ENCODE measurements around the gene GPR146.
"Not testable (repeated sequence)": the region's sequence is repeated elsewhere in the genome, so short reads cannot be mapped to it uniquely, and the experiment has no call there.

Gene GPR146

DNA sequence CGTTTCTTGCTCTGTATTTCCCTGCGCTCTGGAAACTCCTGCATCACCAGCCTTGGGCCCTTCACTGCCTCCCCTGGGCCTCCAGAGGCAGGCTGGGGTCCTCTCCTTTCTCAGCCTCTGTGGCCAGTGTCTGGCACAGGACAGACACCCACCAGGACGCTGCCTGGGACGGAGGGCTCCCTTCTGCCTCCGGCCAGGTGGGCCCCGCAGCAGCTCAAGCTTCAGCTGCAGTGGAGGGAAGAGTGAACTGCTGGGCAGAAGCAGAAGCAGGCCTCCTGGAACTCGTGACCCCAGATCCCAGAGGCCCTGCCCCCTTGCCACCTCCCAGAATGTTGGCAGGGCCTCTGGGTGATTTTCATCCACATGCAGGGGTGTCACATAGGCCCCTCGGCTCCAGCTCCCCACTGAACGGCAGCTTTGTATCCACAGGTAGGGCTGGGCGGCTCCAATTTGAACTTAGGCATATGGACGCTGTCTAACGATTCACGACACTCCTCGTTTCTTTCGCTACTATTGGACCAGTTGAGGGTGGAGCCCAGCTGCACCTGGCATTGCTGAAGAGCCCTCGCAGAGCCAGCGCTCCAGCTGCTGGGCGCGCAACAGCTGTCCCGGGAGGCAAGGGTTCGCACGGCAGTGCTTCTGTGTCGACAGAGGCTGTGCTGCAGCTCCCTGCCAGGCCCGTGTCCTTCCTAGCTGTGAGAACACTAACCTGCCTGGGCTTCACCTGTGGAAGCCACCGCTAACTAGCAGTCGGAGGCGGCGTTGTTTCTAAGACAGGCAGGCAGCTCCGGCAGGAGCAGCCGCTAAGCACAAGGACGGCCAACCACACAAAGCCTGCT lies 18.4 kb upstream of the GPR146 start:
- DNase-seq: no peak

DNA sequence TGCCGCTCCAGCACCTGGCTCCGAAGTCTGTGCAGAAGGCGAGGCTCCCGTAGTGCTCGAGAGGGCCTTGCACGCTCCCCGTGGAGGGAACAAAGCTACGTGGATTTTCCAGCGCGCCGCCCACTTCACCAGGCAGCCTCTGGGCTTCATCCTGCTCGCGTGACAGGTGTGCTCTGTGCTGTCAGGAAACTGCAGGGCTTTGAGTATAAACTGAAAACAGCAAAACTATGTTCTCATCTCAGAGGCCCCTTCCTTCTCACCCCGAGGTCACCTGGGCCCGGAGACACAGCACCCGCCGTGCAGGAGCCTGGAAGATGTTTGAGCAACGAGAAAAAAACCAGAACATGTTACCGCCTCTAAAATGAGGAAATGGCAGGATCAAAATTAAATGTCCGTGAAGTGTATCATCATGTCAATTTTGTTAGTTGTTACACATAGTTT lies 17.6 kb upstream of the GPR146 start:
- DNase-seq: no peak

DNA sequence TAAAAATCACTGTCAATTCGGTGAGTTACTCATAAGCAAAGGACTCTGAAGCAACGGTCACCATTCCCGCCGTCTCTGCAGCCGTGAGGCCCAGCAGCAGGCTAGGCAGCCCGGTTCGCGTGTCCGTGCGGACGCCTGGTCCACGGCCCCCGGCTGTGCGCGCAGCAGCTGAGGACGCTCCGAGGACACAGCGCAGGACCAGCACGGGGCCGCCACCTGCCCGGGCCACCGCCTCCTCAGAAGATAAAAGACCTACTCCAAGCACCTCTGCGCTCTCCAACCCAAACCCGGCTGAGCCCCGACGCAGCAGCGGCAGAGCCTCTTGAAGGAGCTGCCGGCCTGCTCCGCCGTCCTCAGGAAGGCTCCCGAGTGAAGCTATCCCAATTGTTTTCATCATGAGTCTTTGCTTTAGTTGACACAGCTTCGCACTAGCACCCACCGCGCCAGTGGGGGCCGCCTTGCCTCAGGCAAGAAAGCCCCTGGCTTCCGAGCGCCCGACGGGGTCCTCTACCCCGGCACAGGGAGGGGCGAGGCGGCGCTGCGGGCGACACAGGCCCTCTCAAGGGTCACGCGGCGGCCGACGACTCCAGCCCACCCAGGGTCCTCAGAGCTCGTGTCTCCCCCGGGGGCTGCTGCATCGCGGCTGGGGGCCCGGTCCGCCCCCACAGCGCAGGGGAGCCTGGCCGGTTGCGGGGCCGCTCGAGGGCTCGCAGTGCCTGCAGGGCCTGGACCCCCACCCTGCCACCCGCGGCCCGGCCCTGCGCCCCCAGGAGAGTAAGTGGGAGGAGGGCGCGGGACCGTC lies 16.9 kb upstream of the GPR146 start:
- peak; percentile 36 for DNase-seq

DNA sequence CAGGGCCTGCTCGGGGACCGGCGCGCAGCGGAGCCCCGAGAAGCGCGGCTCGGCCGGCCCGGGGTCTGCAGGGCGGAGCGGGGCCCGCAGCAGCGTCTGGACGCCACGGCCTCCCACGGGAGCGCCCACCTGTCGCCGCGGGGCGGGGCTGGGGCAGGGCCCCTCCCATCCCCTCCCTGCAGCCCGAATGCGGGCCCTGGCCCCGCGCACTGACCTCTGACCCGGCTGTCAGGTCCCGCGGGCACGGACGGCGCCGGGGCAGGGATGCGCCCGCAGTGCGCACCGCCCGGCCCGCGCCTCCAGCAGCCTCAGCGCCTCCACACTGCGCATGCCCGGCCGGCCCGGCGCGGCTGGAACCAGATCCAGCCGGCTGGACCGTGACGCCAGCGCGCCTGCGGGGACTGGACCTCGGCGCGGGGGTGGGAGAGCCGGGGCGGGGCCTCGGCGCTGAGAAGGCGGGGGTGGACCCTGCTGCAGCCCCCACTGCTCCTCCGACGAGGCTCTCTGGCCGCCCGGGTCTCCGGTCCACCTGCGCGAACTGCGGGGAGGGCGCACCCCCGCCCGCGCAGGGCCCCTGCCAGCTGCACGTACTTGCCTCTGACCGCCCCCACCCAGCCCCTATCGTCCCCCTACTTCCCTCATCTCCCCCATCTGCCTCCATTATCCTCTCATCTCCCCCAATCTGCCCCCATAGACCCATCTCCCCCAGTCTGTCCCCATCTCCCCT lies 16.1 kb upstream of the GPR146 start:
- peak; percentile 92 for DNase-seq

DNA sequence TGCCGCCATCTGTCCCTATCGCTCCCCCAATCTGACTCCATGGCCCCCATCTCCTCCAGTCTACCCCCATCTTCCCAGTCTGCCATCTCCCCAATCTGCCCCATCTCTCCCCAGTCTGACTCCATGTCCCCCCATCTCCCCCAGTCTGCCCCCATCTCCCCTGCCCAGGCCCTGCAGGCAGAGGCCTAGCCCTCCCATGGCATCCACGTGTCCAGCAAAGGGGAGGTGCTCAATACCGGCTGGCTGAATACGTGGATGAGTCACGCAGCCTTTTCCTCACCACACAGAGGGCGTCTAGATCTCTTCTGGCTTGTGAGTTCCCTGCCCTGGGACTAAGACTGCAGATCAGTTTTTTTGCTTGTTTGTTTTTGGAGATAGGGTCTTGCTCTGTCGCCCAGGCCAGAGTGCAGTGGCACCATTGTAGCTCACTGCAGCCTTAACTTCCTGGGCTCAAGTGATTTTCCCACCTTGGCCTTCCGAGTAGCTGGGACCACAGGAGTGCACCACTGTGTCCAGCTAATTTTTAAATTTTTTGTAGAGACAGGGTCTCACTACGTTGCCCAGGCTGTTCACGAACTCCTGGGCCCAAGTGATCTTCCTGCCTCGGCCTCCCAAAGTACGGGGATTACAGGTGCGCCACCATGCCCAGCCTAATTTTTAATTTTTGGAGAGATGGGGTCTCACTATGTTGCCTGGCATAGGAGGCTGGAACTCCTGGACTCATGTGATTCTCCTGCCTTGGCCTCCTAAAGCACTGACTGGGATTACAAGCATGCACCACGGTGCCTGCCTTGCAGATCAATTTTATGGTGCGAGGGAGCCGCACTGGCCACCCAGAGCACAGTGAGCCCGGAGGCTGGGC lies 15.3 kb upstream of the GPR146 start:
- DNase-seq: peak; percentile 95

DNA sequence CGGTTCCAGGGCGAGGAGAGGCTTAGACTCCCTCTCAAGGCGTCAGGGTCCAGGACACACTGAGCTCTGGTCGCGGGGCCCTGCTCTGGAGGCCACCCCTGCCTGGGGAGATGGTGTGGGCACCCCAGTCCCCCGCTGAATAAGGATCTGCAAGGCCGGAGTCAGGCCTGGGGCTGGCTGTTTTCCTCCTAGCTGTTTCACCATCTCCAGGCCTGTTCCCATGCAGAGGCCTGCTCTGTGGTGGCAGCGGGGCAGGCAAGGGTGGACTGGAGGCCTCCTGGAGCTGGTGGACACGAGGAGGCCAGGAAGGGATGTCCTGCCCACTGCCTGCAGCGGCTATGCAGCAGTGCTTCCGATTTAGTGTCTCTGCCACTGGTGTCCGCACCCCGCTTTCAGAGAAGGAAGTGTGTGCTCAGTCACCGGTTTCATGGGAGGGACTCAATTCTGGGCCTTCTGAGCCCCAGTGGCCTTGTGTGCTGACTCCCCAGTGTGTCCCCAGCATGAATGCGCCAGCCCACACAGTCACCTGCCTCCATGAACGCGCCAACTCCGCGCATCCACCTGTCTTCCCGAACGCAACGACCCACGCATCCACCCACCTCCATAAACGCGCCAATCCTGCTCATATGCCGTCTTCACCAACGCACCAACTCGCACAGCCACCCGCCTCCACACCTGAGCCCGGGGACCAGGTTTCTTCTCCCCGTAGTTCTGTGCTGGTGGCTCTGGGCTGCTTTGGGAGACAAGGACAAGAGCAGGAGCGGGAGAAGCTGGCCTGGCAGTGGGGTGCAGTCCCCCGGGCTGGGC lies 14.5 kb upstream of the GPR146 start:
- no peak for DNase-seq

DNA sequence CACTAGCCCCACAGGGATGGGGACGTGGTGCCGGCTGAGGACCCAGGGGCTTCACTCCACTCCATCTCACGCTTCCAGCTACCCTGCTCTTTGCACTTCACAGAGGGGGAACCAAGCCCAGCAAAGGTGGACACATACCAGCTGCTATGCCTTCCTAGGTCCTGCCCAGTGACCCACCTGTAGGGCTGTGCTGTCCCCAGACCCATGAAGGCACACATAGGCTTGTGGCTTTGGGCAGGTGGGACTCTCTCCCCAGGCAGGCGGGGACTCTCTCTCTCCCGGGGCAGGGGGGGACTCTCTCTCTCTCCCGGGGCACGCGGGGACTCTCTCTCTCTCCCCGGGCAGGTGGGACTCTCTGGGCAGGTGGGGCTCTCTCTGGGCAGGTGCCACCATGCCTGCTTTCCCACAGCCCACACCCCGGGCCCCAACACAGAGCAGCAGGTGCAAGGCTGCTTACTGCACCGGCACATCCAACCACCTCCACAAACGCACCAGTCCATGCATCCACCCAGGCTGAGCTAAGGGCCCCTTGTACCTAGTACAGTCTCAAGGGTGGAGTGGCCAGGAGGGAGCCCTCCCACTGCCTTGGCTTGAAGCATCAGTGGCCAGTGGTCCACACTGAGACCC lies 13.8 kb upstream of the GPR146 start:
- no peak for DNase-seq

DNA sequence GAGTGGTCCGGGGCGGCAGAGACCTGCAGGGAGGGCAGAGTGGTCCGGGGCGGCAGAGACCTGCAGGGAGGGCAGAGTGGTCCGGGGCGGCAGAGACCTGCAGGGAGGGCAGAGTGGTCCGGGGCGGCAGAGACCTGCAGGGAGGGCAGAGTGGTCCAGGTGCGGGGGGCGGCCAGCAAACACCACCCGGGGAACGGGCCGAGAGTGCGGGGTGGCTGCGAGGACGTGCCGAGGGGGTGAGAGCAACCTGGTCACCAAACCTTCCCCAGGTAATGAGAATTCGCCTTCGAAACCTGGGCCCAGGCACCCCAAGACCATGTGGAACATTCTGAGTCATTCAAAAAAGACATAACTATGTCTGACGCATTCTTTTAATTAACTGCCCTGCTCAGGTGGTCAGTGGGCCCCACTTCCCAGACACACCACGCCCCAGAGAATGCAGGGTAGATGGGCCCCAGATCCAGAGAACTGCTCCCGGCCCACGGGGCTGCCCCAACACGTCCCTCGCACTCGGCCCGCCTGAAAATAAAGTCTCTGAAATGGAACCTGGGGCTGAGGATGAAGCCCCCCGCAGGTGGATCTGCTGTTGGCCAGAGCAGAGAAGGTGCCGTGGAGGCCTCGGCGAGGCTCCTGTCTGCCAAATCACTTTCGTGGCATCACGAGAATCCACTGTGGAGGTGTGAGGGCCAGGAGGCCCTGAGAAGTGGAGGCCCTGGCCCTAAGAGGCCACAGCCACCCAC lies 12.5 kb upstream of the GPR146 start:
- DNase-seq: no peak

DNA sequence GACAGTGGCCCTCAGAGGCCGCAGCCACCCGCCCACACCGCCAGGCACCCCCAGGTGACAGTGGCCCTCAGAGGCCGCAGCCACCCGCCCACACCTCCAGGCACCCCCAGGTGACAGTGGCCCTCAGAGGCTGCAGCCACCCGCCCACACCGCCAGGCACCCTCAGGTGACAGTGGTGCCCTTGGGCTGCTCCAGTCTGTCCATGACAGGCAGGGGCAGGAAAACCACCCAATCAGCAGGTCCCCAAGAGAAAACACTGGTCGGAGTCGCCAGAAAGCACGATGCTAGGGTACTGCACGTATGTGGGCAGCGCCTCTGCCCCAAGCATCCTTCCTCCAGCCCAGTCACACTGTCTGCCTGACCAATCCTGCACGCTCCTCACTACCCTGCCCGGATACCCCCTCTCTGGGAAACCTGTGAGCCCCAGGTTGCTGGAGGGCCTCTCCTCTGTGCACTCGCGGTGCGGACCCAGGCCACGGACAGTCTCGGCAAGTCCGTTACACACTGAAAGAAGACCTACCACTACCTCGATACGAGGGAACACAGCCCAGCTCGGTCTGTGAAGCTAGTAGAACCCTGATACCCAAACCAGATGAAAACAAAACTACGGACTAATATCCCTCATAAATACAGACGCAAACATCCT lies 11.7 kb upstream of the GPR146 start:
- DNase-seq: no peak

DNA sequence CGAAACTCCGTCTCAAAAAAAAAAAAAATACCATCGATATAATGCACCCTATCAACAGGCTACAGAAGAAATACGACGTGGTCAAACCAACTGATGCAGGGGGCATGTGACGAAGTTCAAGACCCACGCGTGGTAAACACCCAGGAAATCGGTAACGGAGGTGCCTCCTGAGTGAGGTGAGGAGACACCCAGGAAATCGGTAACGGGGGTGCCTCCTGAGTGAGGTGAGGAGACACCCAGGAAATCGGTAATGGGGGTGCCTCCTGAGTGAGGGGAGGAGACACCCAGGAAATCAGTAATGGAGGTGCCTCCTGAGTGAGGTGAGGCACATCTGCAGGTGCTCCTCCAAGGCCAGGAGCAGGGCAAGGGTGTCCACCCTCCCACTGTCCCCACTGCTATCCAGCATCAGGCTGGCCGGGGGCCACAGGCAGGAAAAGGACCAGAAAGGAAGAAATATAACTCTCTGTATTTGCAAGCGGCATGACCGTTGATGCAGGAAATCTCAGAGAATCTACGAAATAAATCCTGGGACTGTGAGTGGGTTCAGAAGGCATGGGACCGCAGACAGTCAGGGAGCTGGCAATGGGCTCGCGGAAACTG lies 10.7 kb upstream of the GPR146 start:
- DNase-seq: no peak

DNA sequence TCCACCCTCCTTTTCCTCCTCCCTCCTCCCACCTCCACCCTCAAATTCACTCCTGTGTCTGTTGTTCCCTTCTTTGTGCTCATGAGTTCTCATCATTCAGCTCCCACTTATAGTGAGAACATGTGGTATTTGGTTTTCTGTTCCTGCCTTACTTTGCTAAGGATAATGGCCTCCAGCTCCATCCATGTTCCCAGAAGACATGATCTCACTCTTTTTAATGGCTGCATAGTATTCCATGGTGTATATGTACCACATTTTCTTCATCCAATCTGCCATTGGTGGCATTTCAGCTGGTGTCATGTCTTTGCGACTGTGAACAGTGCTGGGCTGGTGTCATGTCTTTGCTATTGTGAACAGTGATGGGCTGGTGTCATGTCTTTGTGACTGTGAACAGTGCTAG lies 9.6 kb upstream of the GPR146 start:
- DNase-seq: not testable (repeated sequence)

DNA sequence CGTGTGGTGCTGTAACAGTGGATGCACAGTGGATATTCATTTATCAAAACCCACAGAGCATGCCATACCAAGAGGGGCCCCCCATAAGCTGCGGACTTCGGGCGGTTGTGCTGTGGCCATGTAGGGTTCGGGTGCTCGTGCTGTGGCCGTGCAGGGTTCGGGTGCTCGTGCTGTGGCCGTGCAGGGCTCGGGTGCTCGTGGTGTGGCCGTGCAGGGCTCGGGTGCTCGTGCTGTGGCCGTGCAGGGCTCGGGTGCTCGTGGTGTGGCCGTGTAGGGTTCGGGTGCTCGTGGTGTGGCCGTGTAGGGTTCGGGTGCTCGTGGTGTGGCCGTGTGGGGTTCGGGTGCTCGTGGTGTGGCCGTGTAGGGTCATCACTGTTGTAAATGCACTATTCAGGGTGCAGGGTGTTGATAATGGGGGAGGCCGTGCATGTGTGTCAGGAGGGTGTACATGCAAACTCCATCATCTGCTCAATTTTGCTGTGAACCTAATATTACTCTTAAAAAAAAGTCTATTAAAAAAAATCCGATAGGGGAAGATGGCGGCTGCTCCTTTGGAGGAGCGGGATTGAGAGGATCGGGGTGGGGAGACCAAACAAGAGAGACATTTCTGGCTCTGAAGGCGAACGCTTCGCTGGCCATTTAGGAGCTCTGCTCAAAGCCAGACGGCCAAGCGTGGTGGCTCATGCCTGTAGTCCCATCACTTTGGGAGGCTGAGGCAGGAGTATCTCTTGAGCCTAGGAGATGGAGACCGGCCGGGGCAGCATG lies 8.0 kb upstream of the GPR146 start:
- not testable (repeated sequence) for DNase-seq

DNA sequence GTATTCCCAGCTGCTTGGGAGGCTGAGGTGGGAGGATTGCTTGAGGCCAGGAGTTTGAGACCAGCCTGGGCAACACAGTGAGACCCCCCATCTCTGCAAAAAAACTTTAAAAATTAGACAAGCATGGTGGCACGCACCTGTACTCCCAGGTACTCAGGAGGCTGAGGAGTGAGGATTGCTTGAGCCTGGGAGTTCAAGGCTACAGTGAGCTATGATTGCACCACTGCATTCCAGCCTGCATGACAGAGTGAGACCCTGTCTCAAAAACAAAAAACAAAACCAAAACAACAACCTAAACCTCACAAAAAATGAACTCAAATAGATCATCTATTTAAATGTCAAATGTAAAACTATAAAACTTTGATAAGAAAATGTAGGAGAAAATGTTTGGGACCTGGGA lies 4.1 kb upstream of the GPR146 start:
- DNase-seq: not testable (repeated sequence)

DNA sequence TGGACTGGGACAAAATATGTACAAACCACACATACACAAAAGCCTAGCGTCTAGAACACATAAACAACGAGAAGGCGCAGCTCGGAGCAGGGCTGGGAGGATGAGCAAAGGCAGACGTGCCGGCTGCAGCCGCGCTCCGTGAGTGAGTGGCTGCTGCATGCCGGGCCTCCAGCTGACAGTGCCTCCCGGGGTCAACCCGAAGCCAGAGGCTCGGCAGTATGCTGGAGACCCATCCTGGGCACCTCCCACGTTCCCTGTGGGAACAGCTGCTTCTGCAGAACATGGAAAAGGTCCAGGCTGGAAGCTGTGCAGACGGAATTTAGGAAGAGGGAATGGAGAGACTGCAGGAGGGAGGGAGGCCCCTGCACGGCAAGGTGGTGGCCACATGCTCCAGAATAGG lies 3.6 kb upstream of the GPR146 start:
- peak; percentile 65 for DNase-seq

DNA sequence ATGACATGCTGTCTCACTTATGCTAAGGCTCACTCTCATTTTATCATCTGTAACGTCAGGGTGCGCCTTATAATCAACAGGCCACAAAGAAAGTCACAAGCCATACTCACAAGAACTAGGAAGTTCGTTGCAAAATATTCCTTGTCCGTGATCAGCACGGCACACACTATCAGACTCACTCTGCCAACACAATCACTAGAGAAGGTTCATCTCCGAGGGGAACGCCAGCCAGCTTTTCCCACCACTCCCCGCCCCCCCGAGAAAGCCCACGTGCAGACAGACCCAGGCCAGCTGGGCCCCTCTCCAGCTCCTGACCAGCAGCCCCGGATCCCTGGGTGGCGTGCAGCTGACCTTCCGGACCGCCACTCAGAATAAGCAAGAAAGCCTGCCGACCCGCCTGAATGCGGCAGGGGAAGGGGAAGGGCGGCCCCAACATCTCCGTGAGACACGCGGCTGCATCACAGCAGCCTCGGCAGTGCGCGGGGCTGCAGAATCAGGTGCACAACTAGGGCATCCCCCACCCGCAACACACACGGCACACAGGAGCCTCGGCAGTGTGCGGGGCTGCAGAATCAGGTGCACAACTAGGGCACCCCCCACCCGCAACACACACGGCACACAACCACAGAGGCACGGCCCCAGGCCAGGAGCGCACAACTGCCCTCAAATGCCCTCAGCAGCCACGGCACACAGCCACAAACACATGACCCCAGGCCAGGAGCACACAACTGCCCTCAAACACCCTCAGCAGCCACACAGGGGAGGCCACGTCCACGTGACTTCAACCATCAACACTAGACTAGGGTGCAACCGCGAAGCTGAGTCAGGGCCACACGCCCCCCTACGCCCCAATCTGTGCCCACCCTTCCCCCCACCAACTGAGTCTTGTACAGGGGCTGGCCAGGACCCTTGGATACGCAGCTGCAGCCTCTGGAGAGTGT lies 2.5 kb upstream of the GPR146 start:
- no peak for DNase-seq

DNA sequence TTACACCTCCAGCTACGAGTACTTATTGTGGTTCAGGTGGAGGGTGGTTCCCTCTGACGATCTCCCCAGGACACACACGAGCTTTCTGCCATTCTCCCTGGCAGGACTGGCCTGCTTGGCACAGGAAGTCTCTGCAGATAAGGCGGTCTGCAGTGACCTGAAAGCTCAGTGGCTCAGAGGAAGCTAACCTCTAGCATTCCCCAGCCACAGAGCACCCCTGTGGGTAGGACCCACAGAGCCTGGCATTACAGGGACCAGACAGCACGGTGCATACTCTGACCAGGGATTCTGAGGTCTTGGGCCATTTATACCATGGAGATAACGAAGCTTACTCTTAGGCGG lies 1.9 kb upstream of the GPR146 start:
- no peak for DNase-seq

DNA sequence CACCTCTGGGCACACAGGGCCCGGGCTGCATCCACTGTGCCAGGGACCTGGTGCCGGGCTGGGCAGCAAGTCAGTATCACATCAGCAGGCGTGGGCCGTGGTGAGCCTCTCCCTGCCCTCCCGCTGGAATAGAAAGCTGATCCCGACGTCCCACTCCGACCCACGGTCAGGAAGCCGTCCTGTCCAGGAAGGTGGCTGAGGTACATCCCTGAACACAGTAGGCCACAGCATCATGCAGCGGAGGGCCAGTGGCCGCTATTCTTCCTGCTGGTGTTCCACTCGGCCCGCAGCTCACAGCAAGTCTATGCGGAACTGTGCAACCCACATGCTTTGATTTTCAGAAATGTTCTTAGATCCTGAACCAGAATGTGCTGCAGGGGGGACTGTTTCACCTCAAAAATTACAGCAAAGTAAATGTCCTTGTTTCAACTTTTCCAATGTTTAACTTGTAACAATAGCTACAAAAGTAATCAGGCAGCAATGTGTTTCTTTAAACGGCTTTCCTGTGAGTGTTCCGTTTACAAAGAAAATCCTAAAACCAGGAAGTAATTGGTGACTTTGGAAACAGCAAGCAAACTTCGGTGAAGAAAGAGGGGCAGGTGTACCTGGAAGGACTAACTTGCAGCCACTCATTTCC lies 676 bp upstream of the GPR146 start:
- no peak for DNase-seq

Data from EL (cell line).